Mammary microvascular endothelial cell (primary cell): ENCODE measurements around the gene SLC5A4. TPM values are rescaled to one million over a fixed set of nuclear protein-coding genes. Genes with fewer than 3 reads are reported as not detected.

Experiments used
- total RNA-seq: library from RNA; depleted of rRNA; stranded (reverse); fragments of >200 nt; gene quantifications from 2 replicates; pipeline ENCODE4 v1.2.3, GENCODE V29; 2015

The SLC5A4 gene
- 0.20 and 1.1 TPM in 2 replicates for total RNA-seq

DNA sequence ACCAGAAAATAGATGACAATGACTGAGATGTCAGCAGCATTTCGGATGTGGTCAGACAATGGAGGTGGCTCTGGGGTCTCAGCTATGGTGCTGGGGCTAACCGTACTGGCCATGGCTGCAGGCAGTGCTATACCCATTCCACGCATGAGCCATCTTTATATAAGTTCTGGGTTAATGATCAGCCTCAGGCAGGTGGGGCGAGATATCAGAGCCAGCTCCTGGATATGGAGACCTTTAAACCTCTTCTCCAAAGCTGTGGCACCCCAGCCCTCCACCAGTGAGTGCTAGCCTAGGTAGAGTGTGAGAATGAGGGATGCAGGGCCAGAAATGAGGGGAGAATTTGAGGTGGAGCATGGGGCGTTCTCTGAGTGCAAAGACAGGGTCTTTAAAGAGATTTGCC lies at the start of gene SLC5A4:
Gene SLC5A4 (minus strand): TSS at position 131 of the 400 bp plus-strand sequence. CDS start 18 bp downstream, at position 113.

GRCh38 chr22:32204856-32205722 lies 50.1 kb downstream of the SLC5A4 start, which contains the start of gene RFPL2:
Gene RFPL2 (minus strand): TSS chr22:32205073. CDS start chr22:32202451, 2,622 bp downstream.

Other genes starting within 250 kb of the SLC5A4 start
- gene SLC5A1, start 212.1 kb downstream of the SLC5A4 start, total RNA-seq = not detected in 2 replicates
- not detected in 2 replicates for gene C22orf42, start 96.0 kb downstream of the SLC5A4 start, total RNA-seq
- gene RFPL2, start 50.3 kb downstream of the SLC5A4 start, total RNA-seq = not detected in 2 replicates
- not detected in 2 replicates for gene RFPL3, start 102.5 kb upstream of the SLC5A4 start, total RNA-seq
- 105 and 107 TPM in 2 replicates for gene RTCB, start 156.9 kb upstream of the SLC5A4 start, total RNA-seq
- gene BPIFC, start 209.1 kb upstream of the SLC5A4 start, total RNA-seq = not detected in 2 replicates
- 88.2 and 88.9 TPM in 2 replicates for gene FBXO7, start 219.5 kb upstream of the SLC5A4 start, total RNA-seq